T47D (cell line): Measurements from ENCODE around the gene MARVELD2.
"Not testable (repeated sequence)": the region's sequence is repeated elsewhere in the genome, so short reads cannot be mapped to it uniquely, and the experiment has no call there.

Experiments used
- DNase-seq, 2 experiments: peaks; one replicate each; pipeline versions ENCODE4 v3.0.0 to v3.0.0-alpha.2; 2011 to 2012; ENCODE audit warnings: low read depth in 1 of 2, low spot score in 1 of 2
- JUND ChIP-seq: IDR thresholded peaks from 2 replicates; pipeline ENCODE4 v1.6.1; 2012; ENCODE audit warnings: low read depth
- in situ Hi-C: cut with HindIII; loops from 2 replicates; pipeline ENCODE4 v1.10.0; 2016; ENCODE audit warnings: low sequenced_read_pairs, low pct_unique_long_range_greater_than_20kb

The MARVELD2 gene

GRCh38 chr5:69416180-69416579, 1.3 kb downstream of the MARVELD2 start:
- peak in 1 of 2 experiments; percentile 3 for DNase-seq
- no peak for TF ChIP-seq JUND
- in situ Hi-C loops = no loop called here

GRCh38 chr5:69416699-69417098, 1.8 kb downstream of the MARVELD2 start:
- DNase-seq = peak in 1 of 2 experiments; percentile 7
- no peak for TF ChIP-seq JUND

GRCh38 chr5:69418554-69418953, 3.6 kb downstream of the MARVELD2 start:
- in situ Hi-C loops = no loop called here
- TF ChIP-seq JUND = no peak
- DNase-seq = no peak

More at GRCh38 chr5:69416699-69417098, 1.8 kb downstream of the MARVELD2 start:
- in situ Hi-C loops = no loop called here

GRCh38 chr5:69431424-69432303, 16.7 kb downstream of the MARVELD2 start:
- in situ Hi-C loops = no loop called here

GRCh38 chr5:69432412-69433206, 17.7 kb downstream of the MARVELD2 start:
- no peak for TF ChIP-seq JUND
- DNase-seq = no peak
- in situ Hi-C loops = no loop called here

More at GRCh38 chr5:69431424-69432303, 16.7 kb downstream of the MARVELD2 start:
- no peak for TF ChIP-seq JUND
- no peak for DNase-seq

GRCh38 chr5:69435276-69435884, 20.5 kb downstream of the MARVELD2 start:
- in situ Hi-C loops, DNase-seq: not testable (repeated sequence)

GRCh38 chr5:69444127-69444754, 29.3 kb downstream of the MARVELD2 start:
- no peak for TF ChIP-seq JUND
- in situ Hi-C loops = no loop called here
- DNase-seq = no peak

- DNase-seq = no peak
- in situ Hi-C loops = no loop called here
- TF ChIP-seq JUND = no peak
These were observed 34.6 kb downstream of the MARVELD2 start for GRCh38 chr5:69449511-69449910.

GRCh38 chr5:69450116-69450515, 35.2 kb downstream of the MARVELD2 start:
- in situ Hi-C loops = no loop called here
- no peak for DNase-seq
- TF ChIP-seq JUND = no peak

- in situ Hi-C loops = not testable (repeated sequence)
These were observed 35.6 kb downstream of the MARVELD2 start for GRCh38 chr5:69450527-69450926.

GRCh38 chr5:69451941-69452647, 37.2 kb downstream of the MARVELD2 start:
- no peak for TF ChIP-seq JUND
- DNase-seq = no peak
- in situ Hi-C loops = no loop called here

More at GRCh38 chr5:69450527-69450926, 35.6 kb downstream of the MARVELD2 start:
- DNase-seq = not testable (repeated sequence)

GRCh38 chr5:69453487-69453886, 38.6 kb downstream of the MARVELD2 start:
- DNase-seq, in situ Hi-C loops: not testable (repeated sequence)
